Measurements from ENCODE around the gene ROBO1. TPM values are rescaled to one million over a fixed set of nuclear protein-coding genes. Genes with fewer than 3 reads are reported as not detected.

ROBO1 gene
- total RNA-seq, 2 experiments from 2014 or later, result 0.36 to 0.69 TPM

- intact Hi-C loops (cut with DNase I, micrococcal nuclease), result no loop called here
- POLR2A ChIA-PET, result no interaction called here
Measured at GRCh38 chr3:79587150-79587549, 180.6 kb downstream of the ROBO1 start.

GRCh38 chr3:79586232-79586631 lies 181.6 kb downstream of the ROBO1 start:
- Mint-ChIP-seq H3K4me1 (ENCODE audit: low read depth) (no peaks in the 10 kb centered on the region), H3K9me3 (no peaks in the 10 kb centered on the region), H3K27me3 (no peaks in the 10 kb centered on the region), H3K4me3 (no peak overlapping the region), H3K27ac (no peak overlapping the region), H3K36me3 (ENCODE audit: low read depth) (no peaks in the 10 kb centered on the region)
- no peaks in the 10 kb centered on the region for H3K9me3 ChIP-seq (ENCODE audit: control insufficient read depth in 1 of 2, insufficient read depth in 1 of 2, low read length in 2 of 2)
- TF ChIP-seq CTCF (IDR thresholded peaks at IDR 0.05), result no peak
- ChIA-PET POLR2A (no interaction called here), CTCF (no interaction called here)
- no peaks in the 10 kb centered on the region for H3K4me1 ChIP-seq (ENCODE audit: insufficient read depth, low read length)
- ATAC-seq (ENCODE audit: poor library complexity), result no peak
- intact Hi-C loops (cut with DNase I, micrococcal nuclease), result no loop called here
- H3K27ac ChIP-seq (ENCODE audit: low read depth in 1 of 2, low read length in 2 of 2), result no peak overlapping the region
- no peak for DNase-seq
- H3K4me3 ChIP-seq (ENCODE audit: low read length), result no peak overlapping the region
- H3K36me3 ChIP-seq (ENCODE audit: insufficient read depth, low read length), result no peaks in the 10 kb centered on the region
- H3K27me3 ChIP-seq (ENCODE audit: control insufficient read depth in 1 of 2, insufficient read depth in 2 of 2, low read length in 2 of 2), result no peaks in the 10 kb centered on the region

More at GRCh38 chr3:79587150-79587549, 180.6 kb downstream of the ROBO1 start:
- H3K27me3 Mint-ChIP-seq, result no peaks in the 10 kb centered on the region
- no peak for DNase-seq
- Histone ChIP-seq H3K4me1 (ENCODE audit: insufficient read depth, low read length) (no peaks in the 10 kb centered on the region), H3K27ac (ENCODE audit: low read depth in 1 of 2, low read length in 2 of 2) (no peak overlapping the region), H3K36me3 (ENCODE audit: insufficient read depth, low read length) (no peaks in the 10 kb centered on the region), H3K4me3 (ENCODE audit: low read length) (no peak overlapping the region), H3K9me3 (ENCODE audit: control insufficient read depth in 1 of 2, insufficient read depth in 1 of 2, low read length in 2 of 2) (no peaks in the 10 kb centered on the region), H3K27me3 (ENCODE audit: control insufficient read depth in 1 of 2, insufficient read depth in 2 of 2, low read length in 2 of 2) (no peaks in the 10 kb centered on the region)
- CTCF ChIA-PET, result no interaction called here
- H3K36me3 Mint-ChIP-seq (ENCODE audit: low read depth), result no peaks in the 10 kb centered on the region
- TF ChIP-seq CTCF (IDR thresholded peaks at IDR 0.05), result no peak
- H3K4me3 Mint-ChIP-seq, result no peak overlapping the region
- ATAC-seq (ENCODE audit: poor library complexity), result no peak
- no peak overlapping the region for H3K27ac Mint-ChIP-seq
- no peaks in the 10 kb centered on the region for H3K9me3 Mint-ChIP-seq
- no peaks in the 10 kb centered on the region for H3K4me1 Mint-ChIP-seq (ENCODE audit: low read depth)

GRCh38 chr3:79572930-79573329 lies 194.9 kb downstream of the ROBO1 start:
- CTCF ChIA-PET, result no interaction called here
- H3K4me1 Mint-ChIP-seq (ENCODE audit: low read depth), result no peaks in the 10 kb centered on the region
- Histone ChIP-seq H3K27me3 (ENCODE audit: control insufficient read depth in 1 of 2, insufficient read depth in 2 of 2, low read length in 2 of 2) (no peaks in the 10 kb centered on the region), H3K4me3 (ENCODE audit: low read length) (no peak overlapping the region), H3K4me1 (ENCODE audit: insufficient read depth, low read length) (no peaks in the 10 kb centered on the region), H3K9me3 (ENCODE audit: control insufficient read depth in 1 of 2, insufficient read depth in 1 of 2, low read length in 2 of 2) (peaks cover 0 to 8% of the 10 kb centered on the region in 2 experiments), H3K27ac (ENCODE audit: low read depth in 1 of 2, low read length in 2 of 2) (no peak overlapping the region), H3K36me3 (ENCODE audit: insufficient read depth, low read length) (no peaks in the 10 kb centered on the region)
- no peaks in the 10 kb centered on the region for H3K36me3 Mint-ChIP-seq (ENCODE audit: low read depth)
- no peaks in the 10 kb centered on the region for H3K27me3 Mint-ChIP-seq
- POLR2A ChIA-PET, result no interaction called here
- DNase-seq, result no peak
- no peak overlapping the region for H3K4me3 Mint-ChIP-seq
- no peaks in the 10 kb centered on the region for H3K9me3 Mint-ChIP-seq
- no peak overlapping the region for H3K27ac Mint-ChIP-seq
- intact Hi-C loops (cut with DNase I, micrococcal nuclease), result no loop called here
- TF ChIP-seq CTCF (IDR thresholded peaks at IDR 0.05), result no peak
- no peak for ATAC-seq (ENCODE audit: poor library complexity)

Measured in CD4-positive, alpha-beta T cell (primary cell).